Muscle of leg (tissue), 11 donors: ENCODE results near the gene CMSS1. TPM values are rescaled to one million over a fixed set of nuclear protein-coding genes. Genes with fewer than 3 reads are reported as not detected.

Source experiments
- DNase-seq: peaks from one replicate; pipeline ENCODE4 v3.0.0; 2013
- H3K27ac ChIP-seq: one replicate; pipeline ENCODE4 v1.5.1; 2013; ENCODE audit warnings: mild to moderate bottlenecking, low read length, control low read depth
- H3K27me3 ChIP-seq: one replicate; pipeline ENCODE4 v1.6.1; 2013; ENCODE audit warnings: low read length; ENCODE audit not compliant: control insufficient read depth, insufficient read depth
- H3K36me3 ChIP-seq: one replicate; pipeline ENCODE4 v1.6.1; 2013; ENCODE audit warnings: low read length; ENCODE audit not compliant: control insufficient read depth, insufficient read depth
- H3K4me1 ChIP-seq: one replicate; pipeline ENCODE4 v1.6.1; 2013; ENCODE audit warnings: low read length; ENCODE audit not compliant: control insufficient read depth, insufficient read depth
- H3K4me3 ChIP-seq: one replicate; pipeline ENCODE4 v1.5.1; 2013; ENCODE audit warnings: low read length, control low read depth
- H3K9me3 ChIP-seq: replicated peaks from 2 replicates; pipeline ENCODE4 v1.6.1; 2013; ENCODE audit warnings: low read depth, low read length; ENCODE audit not compliant: control insufficient read depth
- WGBS: methylation state at CpG from one replicate; pipeline ENCODE4 v1.1.5; 2013; ENCODE audit warnings: missing lambda C conversion rate; ENCODE audit not compliant: insufficient coverage; 5-methylcytosine and 5-hydroxymethylcytosine counted together
- polyA plus RNA-seq, 8 donors: library from polyadenylated mRNA; unstranded; fragments of 120-200 nt; gene quantifications; one replicate each; pipeline versions ENCODE4 v1.2.1 to v1.2.3, GENCODE V29; 2013; ENCODE audit warnings: inconsistent platforms in 1 of 8, low replicate concordance in 1 of 8; ENCODE audit not compliant: insufficient read length in 8 of 8, insufficient read depth in 1 of 8
- total RNA-seq: library from RNA; stranded (reverse); fragments of 120-200 nt; gene quantifications from one replicate; pipeline ENCODE4 v1.2.4, GENCODE V29; 2013

CMSS1 gene
- total and polyA plus RNA-seq, 9 donors, result 23.8 to 35.0 (median 29.0) TPM

- no peaks in the 10 kb centered on the region for H3K36me3 ChIP-seq
- H3K4me1 ChIP-seq, result peaks cover 35% of the 10 kb centered on the region
- WGBS, result 36% methylated on average over 4 of the region's 5 CpGs
- H3K4me3 ChIP-seq, result no peak overlapping the region
- no peaks in the 10 kb centered on the region for H3K9me3 ChIP-seq
- H3K27ac ChIP-seq, result peak overlapping the region; percentile 56
- DNase-seq, result peak; percentile 87
- H3K27me3 ChIP-seq, result no peaks in the 10 kb centered on the region
These were observed 306.6 kb downstream of the CMSS1 start for GRCh38 chr3:100124201-100124761.

- H3K27me3 ChIP-seq, result no peaks in the 10 kb centered on the region
- H3K4me1 ChIP-seq, result peaks cover 35% of the 10 kb centered on the region
- no peaks in the 10 kb centered on the region for H3K36me3 ChIP-seq
- no CpG with 5 or more reads among the region's 5 CpGs for WGBS
- peak overlapping the region; percentile 73 for H3K27ac ChIP-seq
- no peaks in the 10 kb centered on the region for H3K9me3 ChIP-seq
- no peak overlapping the region for H3K4me3 ChIP-seq
- DNase-seq, result peak; percentile 63
These were observed 307.7 kb downstream of the CMSS1 start for GRCh38 chr3:100125161-100125938.

GRCh38 chr3:100127792-100128191, 310.1 kb downstream of the CMSS1 start:
- Histone ChIP-seq H3K9me3 (no peaks in the 10 kb centered on the region), H3K4me3 (no peak overlapping the region), H3K36me3 (no peaks in the 10 kb centered on the region), H3K4me1 (peaks cover 32% of the 10 kb centered on the region), H3K27ac (no peak overlapping the region), H3K27me3 (no peaks in the 10 kb centered on the region)
- WGBS, result 35% methylated on average over 2 of the region's 2 CpGs
- no peak for DNase-seq

- Histone ChIP-seq H3K4me1 (peaks cover 26% of the 10 kb centered on the region), H3K4me3 (no peak overlapping the region), H3K36me3 (no peaks in the 10 kb centered on the region), H3K27me3 (no peaks in the 10 kb centered on the region), H3K27ac (no peak overlapping the region), H3K9me3 (no peaks in the 10 kb centered on the region)
- DNase-seq, result no peak
- WGBS, result 20% methylated on average over 1 of the region's 5 CpGs
These were observed 310.9 kb downstream of the CMSS1 start for GRCh38 chr3:100128565-100128964.

GRCh38 chr3:100129941-100130340, 312.3 kb downstream of the CMSS1 start:
- Histone ChIP-seq H3K27ac (peak overlapping the region; percentile 72), H3K36me3 (no peaks in the 10 kb centered on the region)
- WGBS, result no CpG with 5 or more reads among the region's 1 CpG

GRCh38 chr3:100131241-100131640, 313.6 kb downstream of the CMSS1 start:
- no peak overlapping the region for H3K27ac ChIP-seq
- peaks cover 11% of the 10 kb centered on the region for H3K4me1 ChIP-seq
- no peaks in the 10 kb centered on the region for H3K9me3 ChIP-seq
- H3K36me3 ChIP-seq, result no peaks in the 10 kb centered on the region
- no peak overlapping the region for H3K4me3 ChIP-seq
- H3K27me3 ChIP-seq, result no peaks in the 10 kb centered on the region
- WGBS, result no CpG with 5 or more reads among the region's 6 CpGs
- no peak for DNase-seq

More at GRCh38 chr3:100129941-100130340, 312.3 kb downstream of the CMSS1 start:
- peak; percentile 74 for DNase-seq
- H3K27me3 ChIP-seq, result no peaks in the 10 kb centered on the region
- no peaks in the 10 kb centered on the region for H3K9me3 ChIP-seq
- no peak overlapping the region for H3K4me3 ChIP-seq
- H3K4me1 ChIP-seq, result peaks cover 17% of the 10 kb centered on the region

- Histone ChIP-seq H3K36me3 (no peaks in the 10 kb centered on the region), H3K27me3 (no peaks in the 10 kb centered on the region), H3K27ac (peak overlapping the region; percentile 89), H3K4me1 (peaks cover 7% of the 10 kb centered on the region), H3K9me3 (no peaks in the 10 kb centered on the region), H3K4me3 (no peak overlapping the region)
- peak; percentile 95 for DNase-seq
- no CpG with 5 or more reads among the region's 1 CpG for WGBS
These were observed 319.3 kb downstream of the CMSS1 start for GRCh38 chr3:100136921-100137320.

GRCh38 chr3:100140976-100141375, 323.3 kb downstream of the CMSS1 start:
- no peak for DNase-seq
- Histone ChIP-seq H3K4me1 (peaks cover 7% of the 10 kb centered on the region), H3K27ac (no peak overlapping the region), H3K27me3 (no peaks in the 10 kb centered on the region), H3K36me3 (no peaks in the 10 kb centered on the region), H3K4me3 (no peak overlapping the region), H3K9me3 (peaks cover 7% of the 10 kb centered on the region)
- WGBS, result no CpG with 5 or more reads among the region's 1 CpG

- Histone ChIP-seq H3K27ac (peak overlapping the region; percentile 25), H3K27me3 (no peaks in the 10 kb centered on the region), H3K9me3 (peaks cover 7% of the 10 kb centered on the region), H3K36me3 (no peaks in the 10 kb centered on the region), H3K4me1 (peaks cover 3% of the 10 kb centered on the region), H3K4me3 (no peak overlapping the region)
- DNase-seq, result peak; percentile 67
- no CpG with 5 or more reads among the region's 1 CpG for WGBS
These were observed 323.9 kb downstream of the CMSS1 start for GRCh38 chr3:100141586-100141985.

- Histone ChIP-seq H3K27me3 (no peaks in the 10 kb centered on the region), H3K9me3 (peaks cover 7% of the 10 kb centered on the region), H3K27ac (no peak overlapping the region), H3K4me3 (no peak overlapping the region), H3K4me1 (peaks cover 2% of the 10 kb centered on the region), H3K36me3 (no peaks in the 10 kb centered on the region)
- DNase-seq, result no peak
- WGBS, result 71% methylated on average over 1 of the region's 1 CpG
These were observed 326.7 kb downstream of the CMSS1 start for GRCh38 chr3:100144255-100144866.
